GM18861 (cell line): ENCODE results near the gene ECSCR.
"Not testable (repeated sequence)": the region's sequence is repeated elsewhere in the genome, so short reads cannot be mapped to it uniquely, and the experiment has no call there.

ENCODE experiments used
- ATAC-seq: cut with Tn5 transposase; IDR thresholded peaks from one replicate; pipeline ENCODE4 v1.9.1; 2021; ENCODE audit not compliant: unreplicated experiment

The ECSCR gene

DNA sequence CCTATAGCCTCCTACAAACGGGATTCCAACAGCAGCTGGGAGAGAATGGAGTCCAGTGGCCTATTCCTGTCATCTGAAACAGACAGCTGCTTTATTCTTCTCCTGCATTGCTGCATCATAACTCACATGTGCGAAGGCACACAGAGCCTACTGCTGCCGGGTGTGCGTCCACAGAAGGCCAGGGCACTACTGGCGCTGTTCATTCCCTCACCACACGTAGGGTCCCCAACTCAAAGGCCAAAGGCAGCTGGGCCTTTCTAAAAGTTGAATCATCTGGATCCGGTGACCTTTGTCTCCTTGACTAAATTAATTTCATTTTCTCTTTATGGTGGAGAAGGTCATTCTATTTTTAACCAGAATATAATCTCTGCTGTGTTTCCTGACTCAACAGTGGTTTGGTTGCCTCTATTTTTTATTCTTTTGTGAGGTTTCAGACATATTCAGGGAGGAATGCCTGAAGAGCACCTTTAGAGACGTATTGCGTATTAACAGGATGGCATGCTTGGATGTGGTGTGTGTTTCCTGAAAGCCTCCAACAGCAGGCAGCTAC, 47.9 kb downstream of the ECSCR start:
- no peak for ATAC-seq

DNA sequence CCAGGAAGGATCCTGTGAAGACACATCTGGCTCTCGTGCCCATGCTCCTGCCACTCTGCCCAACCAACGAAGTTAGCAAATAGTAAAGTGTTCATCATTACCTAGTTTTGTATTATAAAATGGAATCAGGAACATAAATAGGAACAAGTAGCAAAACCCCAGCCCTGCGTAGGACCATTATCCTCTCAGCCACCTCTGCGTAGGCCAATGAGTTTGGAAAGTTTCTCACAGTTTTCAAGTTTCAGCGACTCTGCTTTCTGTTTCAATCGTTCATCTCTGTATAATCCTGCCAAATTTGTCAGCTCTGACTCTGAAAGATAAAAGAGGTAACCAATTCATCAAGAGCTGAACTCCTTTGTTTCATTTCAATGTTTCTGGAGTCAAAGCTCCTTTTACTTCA, 48.6 kb downstream of the ECSCR start:
- ATAC-seq, result no peak

DNA sequence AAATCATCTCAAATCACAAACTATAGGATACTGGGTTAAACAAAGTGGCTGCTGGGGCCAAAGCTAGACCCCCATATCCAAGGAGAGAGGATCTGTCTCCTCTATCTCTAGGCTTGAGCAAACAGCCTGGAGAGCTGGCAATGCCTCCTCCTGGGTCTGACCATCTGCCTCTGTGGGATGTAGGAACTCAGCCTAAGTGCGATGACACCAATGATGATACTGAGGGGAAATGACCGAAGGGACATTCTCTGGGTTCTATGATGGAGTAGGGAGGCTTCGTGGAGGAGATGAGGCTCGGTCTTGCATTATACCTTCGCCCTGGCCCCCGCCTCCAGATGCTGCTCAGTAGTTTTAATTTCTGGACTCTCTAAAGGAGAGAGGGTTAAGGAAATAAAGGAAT, 49.4 kb downstream of the ECSCR start:
- ATAC-seq, result no peak

DNA sequence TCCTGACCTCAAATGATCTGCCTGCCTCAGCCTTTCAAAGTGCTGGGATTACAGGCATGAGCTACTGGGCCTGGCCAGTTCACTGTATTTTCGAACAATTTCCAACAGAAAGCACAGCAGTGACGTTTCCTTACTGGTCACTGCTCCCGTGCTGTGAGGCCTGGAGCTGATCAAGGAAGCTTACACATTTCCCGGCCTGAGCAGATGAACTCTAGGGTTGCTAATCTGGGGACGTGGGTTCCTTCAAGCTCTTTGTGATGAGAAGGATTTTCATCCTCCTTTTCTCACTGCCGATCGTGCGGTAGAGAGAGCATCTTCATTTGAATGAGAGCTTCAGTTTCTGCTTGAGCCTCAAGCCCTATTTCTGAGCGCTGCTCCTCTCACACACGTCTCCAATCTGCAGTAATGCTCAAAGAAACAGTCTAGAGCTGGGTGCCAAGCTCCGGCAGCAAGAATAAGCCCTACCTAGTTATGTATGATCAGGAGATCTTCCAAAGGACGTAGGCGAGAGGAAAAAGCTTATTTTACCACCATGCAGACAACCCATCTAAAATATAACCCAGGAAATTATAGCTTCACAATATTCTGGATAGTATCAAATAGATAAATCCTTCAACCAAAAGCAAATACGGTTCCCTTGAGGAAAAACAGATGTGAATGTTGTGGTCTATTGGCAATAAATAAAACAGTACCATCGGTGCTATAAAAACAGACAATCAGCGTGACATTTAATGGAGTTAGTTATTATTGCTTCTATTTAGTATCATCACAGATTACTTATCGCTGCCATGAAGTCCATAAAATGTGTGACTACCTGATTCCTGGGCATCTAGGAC, 51.3 kb downstream of the ECSCR start:
- ATAC-seq, result no peak

DNA sequence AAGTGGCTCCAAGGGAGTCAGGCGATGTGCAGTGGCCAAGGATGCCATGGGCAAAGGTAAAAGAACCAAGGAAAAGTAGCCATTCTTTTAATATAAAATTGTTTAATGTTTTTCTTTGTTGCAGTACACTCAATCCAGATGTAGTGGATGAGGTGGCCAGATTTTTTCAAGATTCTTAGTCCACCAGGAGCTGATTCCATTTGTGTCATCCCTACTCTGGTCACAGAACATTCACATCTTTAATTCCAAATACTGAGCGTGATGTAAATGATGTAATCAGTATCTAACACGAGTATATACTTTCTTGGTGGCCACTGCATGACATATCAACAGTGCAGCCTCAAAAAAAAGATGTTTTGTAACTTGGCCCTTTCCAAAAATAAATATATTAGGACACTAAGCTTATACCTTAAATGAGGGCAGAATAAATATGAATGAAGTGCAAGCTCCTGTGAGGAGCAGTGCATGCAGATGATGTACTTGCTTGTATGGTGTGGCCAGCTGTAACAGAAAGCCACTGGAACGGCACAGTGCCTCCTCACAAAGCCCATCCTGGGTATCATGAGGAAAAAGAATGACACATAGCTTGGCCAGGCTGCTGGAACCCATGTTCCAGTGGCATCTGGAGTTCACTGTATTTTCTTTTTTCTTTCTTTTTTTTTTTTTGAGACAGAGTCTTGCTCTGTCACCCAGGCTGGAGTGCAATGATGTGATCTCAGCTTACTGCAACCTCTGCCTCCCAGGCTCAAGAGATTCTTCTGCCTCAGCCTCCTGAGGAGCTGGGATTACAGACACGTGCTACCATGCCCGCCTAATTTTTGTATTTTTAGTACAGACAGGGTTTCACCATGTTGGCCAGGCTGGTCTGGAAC, 52.2 kb downstream of the ECSCR start:
- ATAC-seq, result no peak

DNA sequence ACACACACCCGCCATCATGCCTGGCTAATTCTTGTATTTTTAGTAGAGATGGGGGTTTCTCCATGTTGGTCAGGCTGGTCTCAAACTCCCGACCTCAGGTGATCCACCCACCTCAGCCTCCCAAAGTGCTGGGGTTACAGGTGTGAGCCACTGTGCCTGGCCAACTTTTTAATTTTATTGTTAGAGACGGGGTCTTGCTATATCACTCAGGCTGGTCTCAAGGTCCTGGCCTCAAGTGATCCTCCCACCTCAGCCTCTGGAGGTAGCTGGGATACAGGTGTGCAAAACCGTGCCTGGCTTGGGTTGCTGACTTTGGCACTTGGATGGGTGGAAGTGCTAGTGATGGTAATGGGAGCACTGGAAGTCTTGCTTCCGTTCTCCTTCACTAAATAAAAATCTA, 53.4 kb downstream of the ECSCR start:
- ATAC-seq, result not testable (repeated sequence)

DNA sequence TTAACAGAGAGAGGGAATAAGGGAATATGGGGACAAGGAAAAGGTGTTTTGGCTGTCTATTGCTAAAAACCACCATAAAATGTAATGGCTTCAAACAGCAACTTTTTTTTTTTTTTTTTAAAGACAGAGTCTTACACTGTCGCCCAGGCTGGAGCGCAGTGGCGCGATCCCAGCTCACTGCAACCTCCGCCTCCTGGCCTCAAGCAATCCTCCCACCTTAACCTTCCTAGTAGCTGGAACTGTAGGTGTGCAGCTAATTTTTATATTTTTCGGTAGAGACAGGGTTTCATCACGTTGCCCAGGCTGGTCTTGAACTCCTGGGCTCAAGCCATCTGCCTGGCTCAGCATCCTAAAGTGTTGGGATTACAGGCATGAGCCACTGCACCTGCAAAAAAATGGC, 54.4 kb downstream of the ECSCR start:
- no peak for ATAC-seq

DNA sequence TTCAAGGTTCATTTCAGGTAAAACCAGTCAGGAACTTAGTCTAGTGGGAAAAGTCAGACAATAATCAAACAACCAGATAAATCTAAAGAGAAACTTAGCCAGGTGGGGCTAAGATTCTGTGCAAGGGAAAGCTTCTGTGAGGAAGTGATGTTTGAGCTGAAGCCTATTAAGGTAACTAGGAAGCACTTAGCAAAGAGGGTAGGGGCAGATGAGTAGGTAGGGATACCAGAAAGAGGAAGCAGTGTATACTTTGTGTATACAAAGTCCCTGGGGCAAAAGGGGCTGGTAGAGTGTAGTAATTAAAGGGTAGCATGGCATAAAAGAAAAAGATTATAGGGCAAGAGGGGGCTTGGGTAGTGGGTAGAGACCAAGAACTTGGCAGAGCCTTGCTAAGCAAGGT, 55.0 kb downstream of the ECSCR start:
- no peak for ATAC-seq

DNA sequence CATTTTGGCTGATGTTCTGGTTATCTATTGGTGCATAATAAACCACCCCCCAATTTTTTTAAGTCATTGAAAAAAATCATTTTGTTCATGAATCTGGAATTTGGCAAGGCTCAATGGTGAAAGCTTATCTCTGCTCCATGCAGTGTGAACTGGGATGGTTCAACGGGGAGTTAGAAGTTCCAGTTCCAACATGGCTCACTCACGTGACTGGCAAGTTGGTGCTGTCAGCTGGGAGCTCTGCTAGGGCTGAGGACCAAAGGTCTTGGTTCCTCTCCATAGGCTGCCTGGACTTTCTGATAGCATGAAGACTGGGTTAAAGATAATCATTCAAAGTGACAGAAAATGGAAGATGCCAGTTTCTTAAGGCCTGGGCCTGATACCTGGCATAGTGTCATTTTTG, 55.6 kb downstream of the ECSCR start:
- no peak for ATAC-seq

DNA sequence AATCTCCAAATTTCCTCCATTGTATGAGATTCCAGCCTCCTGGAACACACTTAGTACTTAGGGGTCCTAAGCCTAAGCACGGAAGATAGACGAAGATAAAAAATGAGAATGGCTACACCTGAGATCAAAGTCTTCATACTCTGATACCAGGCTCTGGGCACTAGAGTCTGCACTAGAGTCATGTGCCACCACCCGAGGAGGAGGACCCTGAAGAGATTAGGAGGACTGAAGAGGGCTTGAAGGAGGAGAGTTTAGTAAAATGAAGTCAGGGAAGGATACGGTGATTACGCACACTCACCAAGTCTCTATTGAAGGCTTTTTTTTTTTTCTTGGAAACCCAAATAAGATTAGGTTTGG, 58.1 kb downstream of the ECSCR start:
- ATAC-seq, result no peak

DNA sequence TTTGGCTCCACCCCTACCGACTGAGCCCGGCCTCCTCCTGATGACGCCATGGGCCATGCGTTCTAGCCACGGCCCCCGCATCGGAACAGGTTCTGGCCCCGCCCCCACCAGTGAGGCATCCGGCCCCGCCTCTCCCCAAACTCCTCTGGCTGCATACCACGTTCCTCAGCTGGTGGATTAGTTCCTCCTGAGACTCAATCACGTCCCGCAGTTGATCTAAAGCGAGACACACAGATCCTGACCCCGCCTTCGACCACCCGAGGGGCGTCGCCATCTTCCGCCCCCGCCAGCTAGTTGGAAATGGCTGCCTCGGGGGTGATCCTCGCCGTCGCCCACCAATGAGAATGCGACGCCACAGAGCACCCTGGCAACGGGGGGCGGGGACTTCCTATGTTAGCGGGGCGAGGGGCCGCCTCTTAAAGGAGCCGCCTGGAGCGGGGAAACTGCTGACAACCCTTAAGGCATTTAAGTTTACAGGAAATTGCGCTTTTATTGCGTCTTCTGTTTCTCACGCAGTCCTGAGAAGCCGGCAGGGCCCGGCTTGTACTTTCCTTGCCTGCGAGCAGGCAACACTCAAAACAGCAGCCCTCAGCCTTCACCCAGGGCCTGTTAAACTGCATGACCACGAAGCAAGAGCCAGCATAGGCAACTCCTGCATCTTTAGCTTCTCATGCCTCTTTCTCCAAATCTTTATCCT, 58.6 kb downstream of the ECSCR start, which contains the start of gene SPATA24:
Gene SPATA24 (minus strand): TSS at position 303 of the 697 bp plus-strand sequence. CDS start 29 bp downstream, at position 274.
- ATAC-seq, result peak; percentile 65

DNA sequence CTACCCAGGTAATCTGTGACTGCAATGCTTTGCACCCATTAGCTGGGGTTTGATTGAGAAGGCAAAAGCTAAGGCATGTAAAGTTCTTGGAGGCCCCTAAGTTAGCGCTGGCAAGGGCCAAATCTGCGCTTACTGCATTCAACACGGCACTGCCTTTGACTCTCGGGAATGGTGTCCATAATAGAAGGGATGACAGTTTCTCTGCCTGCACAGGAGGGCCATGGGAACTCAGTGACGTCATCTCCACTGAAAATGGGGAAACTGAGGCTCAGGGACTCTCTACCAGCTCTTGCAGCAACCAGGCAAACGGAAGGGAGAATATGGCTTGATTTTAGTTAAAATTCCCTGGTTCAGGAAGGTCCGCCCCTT, 59.1 kb downstream of the ECSCR start:
- ATAC-seq, result peak; percentile 1

DNA sequence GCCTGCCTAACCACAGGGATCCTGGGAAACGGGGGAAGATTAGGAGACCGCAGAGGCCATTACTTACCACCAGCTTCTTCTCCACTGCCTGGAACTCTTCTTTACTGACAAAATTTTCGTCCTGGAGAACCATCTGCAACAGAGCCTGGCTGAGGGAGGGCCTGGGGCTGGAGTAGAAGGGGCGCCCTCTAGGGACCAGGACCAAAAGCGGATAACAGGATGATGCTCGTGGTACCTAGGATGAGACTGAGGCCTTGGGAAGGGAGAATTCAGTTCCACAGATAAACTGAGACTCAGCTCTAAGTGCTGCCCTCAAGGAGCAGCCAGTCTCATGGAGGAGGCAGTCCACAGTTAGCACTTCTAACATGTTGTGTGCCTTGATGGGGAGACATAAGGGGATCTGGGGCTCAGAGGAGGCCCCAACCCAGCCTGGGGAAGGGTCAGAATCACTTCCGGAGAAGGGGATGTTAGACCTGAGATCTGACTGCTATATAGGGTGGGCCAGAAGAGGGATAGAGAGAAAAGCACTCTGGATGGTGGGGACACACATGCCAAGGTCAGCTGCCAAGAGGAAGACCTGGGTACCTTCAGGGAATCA, 59.9 kb downstream of the ECSCR start:
- ATAC-seq, result no peak

DNA sequence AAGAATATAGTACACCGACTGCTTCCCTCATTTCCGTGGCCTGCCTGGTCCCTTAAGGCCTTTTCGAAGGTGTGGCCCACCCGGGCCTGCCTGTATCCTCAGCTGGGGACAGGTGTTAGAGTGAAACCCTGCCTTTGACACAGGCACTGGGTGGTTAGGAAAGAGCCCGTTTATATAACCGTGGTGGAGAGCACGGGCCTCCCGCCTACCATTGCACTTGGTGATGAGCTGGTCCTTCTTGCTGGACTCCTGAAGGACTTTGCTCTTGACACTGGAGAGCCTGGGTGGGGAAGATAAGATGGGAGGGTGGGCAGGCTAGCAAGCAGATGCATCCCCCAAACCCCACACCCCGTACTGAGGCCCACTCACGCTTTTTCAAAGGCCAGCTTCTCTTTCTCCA, 61.0 kb downstream of the ECSCR start:
- no peak for ATAC-seq

DNA sequence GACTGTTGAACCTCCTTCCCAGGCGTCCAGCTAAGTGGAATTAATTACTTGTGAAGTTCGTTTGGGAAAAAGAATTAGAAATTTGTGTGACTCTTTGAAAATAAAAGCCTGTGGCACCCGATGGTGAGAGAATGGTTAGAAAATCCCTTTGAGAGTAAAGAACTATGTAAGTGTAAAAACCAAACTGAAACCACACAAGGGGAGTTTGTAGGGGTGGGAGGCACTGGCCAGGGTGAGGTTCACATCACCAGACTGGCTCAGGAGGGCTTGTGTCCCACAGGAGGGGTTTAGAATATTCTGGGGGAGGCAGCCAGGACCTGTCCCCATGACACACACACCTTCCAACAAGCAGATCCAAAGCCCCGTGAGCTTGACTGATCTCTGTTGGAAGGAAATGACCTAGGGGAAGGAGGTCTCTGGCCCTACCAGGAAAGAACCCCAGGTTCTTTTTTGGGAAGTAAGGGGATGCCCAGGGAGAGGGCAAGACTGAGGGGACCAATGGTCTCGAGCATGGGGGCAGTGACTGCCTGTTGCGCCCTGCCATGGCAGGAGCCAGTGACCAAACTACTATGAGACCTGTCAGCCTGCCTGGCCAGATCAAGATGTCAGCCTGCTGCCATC, 62.9 kb downstream of the ECSCR start:
- ATAC-seq, result peak; percentile 27
